A549 treated with dexamethasone at 1 μM for 4 hours (cell line): ENCODE results near the gene SYNE3. TPM values are rescaled to one million over a fixed set of nuclear protein-coding genes. Genes with fewer than 3 reads are reported as not detected.

ENCODE experiments used
- total RNA-seq: library from RNA; stranded (reverse); fragments of 200-300 nt; extraction: Qiagen RNA extraction; gene quantifications from 5 replicates; pipeline ENCODE4 v1.2.3, GENCODE V29; 2022

Gene SYNE3, protein sequence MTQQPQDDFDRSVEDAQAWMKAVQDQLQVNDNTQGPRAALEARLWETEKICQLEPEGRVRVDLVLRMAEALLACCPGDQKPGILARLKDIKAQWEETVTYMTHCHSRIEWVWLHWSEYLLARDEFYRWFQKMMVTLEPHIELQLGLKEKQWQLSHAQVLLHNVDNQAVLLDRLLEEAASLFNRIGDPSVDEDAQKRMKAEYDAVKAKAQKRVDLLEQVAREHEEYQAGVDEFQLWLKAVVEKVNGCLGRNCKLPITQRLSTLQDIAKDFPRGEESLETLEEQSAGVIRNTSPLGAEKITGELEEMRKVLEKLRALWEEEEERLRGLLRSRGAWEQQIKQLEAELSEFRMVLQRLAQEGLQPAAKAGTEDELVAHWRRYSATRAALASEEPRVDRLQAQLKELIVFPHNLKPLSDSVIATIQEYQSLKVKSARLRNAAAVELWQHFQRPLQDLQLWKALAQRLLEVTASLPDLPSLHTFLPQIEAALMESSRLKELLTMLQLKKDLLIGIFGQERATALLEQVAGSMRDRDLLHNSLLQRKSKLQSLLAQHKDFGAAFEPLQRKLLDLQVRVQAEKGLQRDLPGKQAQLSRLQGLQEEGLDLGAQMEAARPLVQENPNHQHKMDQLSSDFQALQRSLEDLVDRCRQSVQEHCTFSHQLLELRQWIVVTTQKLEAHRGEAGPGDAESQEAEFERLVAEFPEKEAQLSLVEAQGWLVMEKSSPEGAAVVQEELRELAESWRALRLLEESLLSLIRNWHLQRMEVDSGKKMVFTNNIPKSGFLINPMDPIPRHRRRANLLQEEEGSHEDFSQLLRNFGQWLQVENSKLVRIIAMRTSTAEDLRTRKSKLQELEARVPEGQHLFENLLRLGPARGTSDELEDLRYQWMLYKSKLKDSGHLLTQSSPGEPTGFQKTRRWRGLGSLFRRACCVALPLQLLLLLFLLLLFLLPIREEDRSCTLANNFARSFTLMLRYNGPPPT
- total RNA-seq: 0.37 to 1.0 TPM (median 0.91 TPM) in 5 replicates

DNA sequence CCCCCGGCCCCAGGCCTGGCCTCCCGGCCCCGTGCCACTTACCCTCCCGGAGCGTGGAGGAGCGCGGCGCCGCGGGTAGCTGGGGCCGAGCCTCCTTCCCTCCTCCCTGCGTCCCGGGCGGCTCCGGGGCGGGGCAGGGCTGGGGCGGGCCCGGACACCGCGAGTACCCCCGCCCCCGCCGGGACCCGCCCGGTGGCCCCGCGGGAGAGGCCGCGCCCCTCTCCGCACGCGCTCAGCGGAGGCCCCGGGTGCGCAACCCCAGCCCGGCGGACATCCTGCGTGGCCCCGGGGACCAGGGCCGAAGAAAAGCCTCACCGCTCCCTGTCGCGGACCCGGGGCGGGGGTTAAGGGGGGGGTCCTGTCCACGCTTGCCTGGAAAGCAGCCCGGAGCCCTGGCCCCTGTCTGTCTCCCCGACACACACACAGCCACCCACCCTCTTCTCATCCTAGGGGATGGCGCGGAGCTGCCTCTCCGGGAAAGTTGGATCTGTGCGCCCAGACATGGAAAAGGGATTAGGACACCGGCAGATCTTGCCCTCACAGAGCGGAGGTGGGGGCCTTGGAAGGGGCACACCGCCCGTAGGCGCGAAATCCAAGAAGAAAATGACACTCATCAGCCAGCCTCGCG is at the start of gene SYNE3:
TSS of gene SYNE3 (minus strand) at position 97 of the 628 bp plus-strand sequence. CDS start 40,829 bp downstream, outside the sequence.

DNA sequence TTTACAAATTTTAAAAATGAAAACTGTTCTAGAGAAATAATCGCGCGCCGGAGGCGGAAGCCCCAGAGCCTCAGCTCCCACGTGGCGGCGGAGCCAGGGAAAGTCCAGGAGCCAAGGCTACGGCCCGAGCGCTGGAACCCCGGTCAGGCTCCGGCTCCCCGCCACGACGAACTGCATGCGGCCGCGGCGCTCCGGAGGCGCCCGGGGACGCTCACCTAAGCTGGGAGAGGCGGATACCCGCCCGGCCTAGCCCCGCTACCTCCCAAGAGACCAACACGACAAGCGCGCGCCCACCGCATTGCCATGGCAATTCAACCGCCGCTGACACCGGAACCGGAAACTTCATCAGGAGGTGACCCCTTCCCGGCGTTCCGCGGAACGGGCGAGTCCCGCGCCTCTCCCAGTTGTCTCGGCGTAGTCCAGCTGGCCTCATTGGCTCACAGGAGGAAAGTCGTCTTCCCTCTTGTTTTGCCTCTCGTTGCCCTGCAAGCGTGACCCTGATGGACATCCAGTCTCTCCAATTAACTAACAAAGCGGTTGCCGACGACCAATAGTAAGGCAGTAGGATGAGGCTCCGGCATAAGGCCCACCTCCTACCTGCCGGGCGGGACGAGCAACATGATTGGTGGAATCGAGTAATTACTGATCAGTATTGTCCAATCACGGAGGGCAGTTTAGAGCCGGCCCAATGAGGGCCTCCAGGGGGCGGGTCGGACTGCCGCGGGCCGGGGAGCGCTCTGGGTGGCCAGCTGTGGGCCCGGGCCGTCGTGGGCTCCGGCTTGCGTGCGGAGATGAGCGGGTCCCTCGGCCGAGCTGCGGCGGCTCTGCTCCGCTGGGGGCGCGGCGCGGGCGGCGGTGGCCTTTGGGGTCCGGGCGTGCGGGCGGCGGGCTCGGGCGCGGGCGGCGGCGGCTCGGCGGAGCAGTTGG is 18.1 kb upstream of the SYNE3 start, which contains the start of gene GLRX5:
TSS of gene GLRX5 (plus strand) at position 752 of the 927 bp plus-strand sequence. CDS start at position 792, 40 bp downstream.

Other genes starting within 250 kb of the SYNE3 start
- gene CLMN, start 196.7 kb downstream of the SYNE3 start, total RNA-seq: 4.7 to 9.3 TPM (median 7.0 TPM) in 5 replicates
- gene GLRX5, start 18.4 kb upstream of the SYNE3 start, total RNA-seq: 54.7 to 83.2 TPM (median 74.6 TPM) in 5 replicates
- not detected in 5 replicates for gene TCL1B, start 169.8 kb upstream of the SYNE3 start, total RNA-seq
- gene TCL1A, start 197.5 kb upstream of the SYNE3 start, total RNA-seq: not detected in 5 replicates